ENCODE data around the gene SUPT3H. TPM values are rescaled to one million over a fixed set of nuclear protein-coding genes. Genes with fewer than 3 reads are reported as not detected.

The SUPT3H gene
- total RNA-seq, 1 donor = 4.7 TPM

- H3K4me2 ChIP-seq (ENCODE audit: insufficient read depth, low read length) = no peak overlapping the region
- H4K20me1 ChIP-seq (ENCODE audit: insufficient read depth, low read length) = no peaks in the 10 kb centered on the region
- no peaks in the 10 kb centered on the region for H3K9me3 ChIP-seq (ENCODE audit: low read depth, low read length)
- no peaks in the 10 kb centered on the region for H3K36me3 ChIP-seq (ENCODE audit: insufficient read depth, low read length)
- no peak for DNase-seq (ENCODE audit: insufficient read length, low spot score, missing footprints)
- H3K27ac ChIP-seq (ENCODE audit: low read depth, low read length) = no peak overlapping the region
- no peak overlapping the region for H3K4me3 ChIP-seq (ENCODE audit: insufficient read depth, low read length)
- H3K4me1 ChIP-seq (ENCODE audit: insufficient read depth, low read length) = no peaks in the 10 kb centered on the region
- no peak for TF ChIP-seq CTCF (IDR thresholded peaks at IDR 0.05; ENCODE audit: extremely low read depth, low read depth, low read length)
- no peak overlapping the region for H2AFZ ChIP-seq (ENCODE audit: low read length)
- no peaks in the 10 kb centered on the region for H3K79me2 ChIP-seq (ENCODE audit: insufficient read depth, low read length)
- H3K27me3 ChIP-seq (ENCODE audit: insufficient read depth, low read length) = no peaks in the 10 kb centered on the region
Observed at GRCh38 chr6:45002390-45003105, 375.2 kb downstream of the SUPT3H start.

GRCh38 chr6:45001663-45002062 is 376.1 kb downstream of the SUPT3H start:
- Histone ChIP-seq H3K4me1 (ENCODE audit: insufficient read depth, low read length) (no peaks in the 10 kb centered on the region), H3K36me3 (ENCODE audit: insufficient read depth, low read length) (no peaks in the 10 kb centered on the region), H4K20me1 (ENCODE audit: insufficient read depth, low read length) (no peaks in the 10 kb centered on the region), H3K27me3 (ENCODE audit: insufficient read depth, low read length) (no peaks in the 10 kb centered on the region), H3K27ac (ENCODE audit: low read depth, low read length) (no peak overlapping the region), H3K79me2 (ENCODE audit: insufficient read depth, low read length) (no peaks in the 10 kb centered on the region), H3K4me3 (ENCODE audit: insufficient read depth, low read length) (no peak overlapping the region), H3K4me2 (ENCODE audit: insufficient read depth, low read length) (no peak overlapping the region), H2AFZ (ENCODE audit: low read length) (no peak overlapping the region), H3K9me3 (ENCODE audit: low read depth, low read length) (no peaks in the 10 kb centered on the region)
- no peak for DNase-seq (ENCODE audit: insufficient read length, low spot score, missing footprints)
- no peak for TF ChIP-seq CTCF (IDR thresholded peaks at IDR 0.05; ENCODE audit: extremely low read depth, low read depth, low read length)

GRCh38 chr6:45000833-45001232 is 376.9 kb downstream of the SUPT3H start:
- no peak for TF ChIP-seq CTCF (IDR thresholded peaks at IDR 0.05; ENCODE audit: extremely low read depth, low read depth, low read length)
- Histone ChIP-seq H3K9me3 (ENCODE audit: low read depth, low read length) (no peaks in the 10 kb centered on the region), H3K27ac (ENCODE audit: low read depth, low read length) (no peak overlapping the region), H3K27me3 (ENCODE audit: insufficient read depth, low read length) (no peaks in the 10 kb centered on the region), H3K36me3 (ENCODE audit: insufficient read depth, low read length) (no peaks in the 10 kb centered on the region), H3K4me2 (ENCODE audit: insufficient read depth, low read length) (no peak overlapping the region), H4K20me1 (ENCODE audit: insufficient read depth, low read length) (no peaks in the 10 kb centered on the region), H3K4me1 (ENCODE audit: insufficient read depth, low read length) (no peaks in the 10 kb centered on the region), H3K79me2 (ENCODE audit: insufficient read depth, low read length) (no peaks in the 10 kb centered on the region), H2AFZ (ENCODE audit: low read length) (no peak overlapping the region), H3K4me3 (ENCODE audit: insufficient read depth, low read length) (no peak overlapping the region)
- DNase-seq (ENCODE audit: insufficient read length, low spot score, missing footprints) = no peak

- H3K27me3 ChIP-seq (ENCODE audit: insufficient read depth, low read length) = no peaks in the 10 kb centered on the region
- no peaks in the 10 kb centered on the region for H3K9me3 ChIP-seq (ENCODE audit: low read depth, low read length)
- no peaks in the 10 kb centered on the region for H3K4me1 ChIP-seq (ENCODE audit: insufficient read depth, low read length)
- no peaks in the 10 kb centered on the region for H3K36me3 ChIP-seq (ENCODE audit: insufficient read depth, low read length)
- H3K4me3 ChIP-seq (ENCODE audit: insufficient read depth, low read length) = no peak overlapping the region
- no peaks in the 10 kb centered on the region for H3K79me2 ChIP-seq (ENCODE audit: insufficient read depth, low read length)
- no peak for TF ChIP-seq CTCF (IDR thresholded peaks at IDR 0.05; ENCODE audit: extremely low read depth, low read depth, low read length)
- H4K20me1 ChIP-seq (ENCODE audit: insufficient read depth, low read length) = no peaks in the 10 kb centered on the region
- H2AFZ ChIP-seq (ENCODE audit: low read length) = no peak overlapping the region
- H3K4me2 ChIP-seq (ENCODE audit: insufficient read depth, low read length) = no peak overlapping the region
- H3K27ac ChIP-seq (ENCODE audit: low read depth, low read length) = no peak overlapping the region
- DNase-seq (ENCODE audit: insufficient read length, low spot score, missing footprints) = no peak
Observed at GRCh38 chr6:44999066-44999465, 378.7 kb downstream of the SUPT3H start.

Data from osteoblast (primary cell).